H4 (cell line): ENCODE measurements around the gene ZNF597. TPM values are rescaled to one million over a fixed set of nuclear protein-coding genes. Genes with fewer than 3 reads are reported as not detected.

ENCODE experiments used
- DNase-seq: peaks from one replicate; pipeline ENCODE4 v3.0.0-alpha.2; 2015; ENCODE audit warnings: low spot score
- total RNA-seq: library from RNA; depleted of rRNA; stranded (reverse); fragments of >200 nt; shearing (Covaris generic); gene quantifications from 2 replicates; pipeline ENCODE4 v1.2.3, GENCODE V29; 2014; rRNA removed

The ZNF597 gene
- total RNA-seq, 1 experiment from 2014 or later, result 1.1 TPM

GRCh38 chr16:3454631-3455147 is 11.4 kb upstream of the ZNF597 start:
- no peak for DNase-seq

GRCh38 chr16:3454093-3454492 is 10.8 kb upstream of the ZNF597 start:
- DNase-seq, result no peak

- DNase-seq, result peak; percentile 26
Observed at GRCh38 chr16:3444032-3444388, 706 bp upstream of the ZNF597 start.

- DNase-seq, result no peak
Observed at GRCh38 chr16:3439637-3440036, 3.7 kb downstream of the ZNF597 start.

- no peak for DNase-seq
Observed at GRCh38 chr16:3434373-3434772, 8.9 kb downstream of the ZNF597 start.

- no peak for DNase-seq
Observed at GRCh38 chr16:3431779-3432219, 11.5 kb downstream of the ZNF597 start.

- no peak for DNase-seq
Observed at GRCh38 chr16:3413730-3414379, 29.4 kb downstream of the ZNF597 start.

GRCh38 chr16:3408561-3409197 is 34.6 kb downstream of the ZNF597 start:
- no peak for DNase-seq

GRCh38 chr16:3401719-3402397 is 41.4 kb downstream of the ZNF597 start:
- DNase-seq, result no peak

GRCh38 chr16:3400779-3401688 is 42.3 kb downstream of the ZNF597 start, which contains the start of the genes ZNF174 and ZSCAN32:
ZNF174 (plus strand) TSS chr16:3401215; CDS start chr16:3402005, 790 bp downstream.
ZSCAN32 (minus strand) TSS chr16:3401004; CDS start chr16:3397557, 3,447 bp downstream.
- peak; percentile 98 for DNase-seq

GRCh38 chr16:3400446-3400778 is 42.9 kb downstream of the ZNF597 start:
- no peak for DNase-seq

GRCh38 chr16:3389663-3390338 is 53.5 kb downstream of the ZNF597 start:
- no peak for DNase-seq

GRCh38 chr16:3388325-3388724 is 55.0 kb downstream of the ZNF597 start:
- DNase-seq, result no peak

- DNase-seq, result no peak
Observed at GRCh38 chr16:3383045-3383448, 60.3 kb downstream of the ZNF597 start.

Other genes starting within 250 kb of the ZNF597 start
- gene ZNF200, start 208.3 kb downstream of the ZNF597 start, total RNA-seq, result 11.5 and 11.8 TPM in 2 replicates
- 1.2 TPM in 1 of 2 replicates, not detected in the other for gene MEFV, start 186.9 kb downstream of the ZNF597 start, total RNA-seq
- gene ZNF263, start 160.0 kb downstream of the ZNF597 start, total RNA-seq, result 24.4 and 28.8 TPM in 2 replicates
- 4.9 and 5.4 TPM in 2 replicates for gene TIGD7, start 138.1 kb downstream of the ZNF597 start, total RNA-seq
- 21.7 and 23.5 TPM in 2 replicates for gene ZNF75A, start 138.0 kb downstream of the ZNF597 start, total RNA-seq
- gene OR2C1, start 87.6 kb downstream of the ZNF597 start, total RNA-seq, result not detected in 2 replicates
- gene ZSCAN32, start 42.5 kb downstream of the ZNF597 start, total RNA-seq, result 14.6 and 17.6 TPM in 2 replicates
- 9.7 and 11.2 TPM in 2 replicates for gene ZNF174, start 42.3 kb downstream of the ZNF597 start, total RNA-seq
- gene NAA60, start 176 bp upstream of the ZNF597 start, total RNA-seq, result 2.7 and 8.7 TPM in 2 replicates
- gene C16orf90, start 52.0 kb upstream of the ZNF597 start, total RNA-seq, result not detected in 2 replicates
- 13.4 and 18.3 TPM in 2 replicates for gene CLUAP1, start 57.5 kb upstream of the ZNF597 start, total RNA-seq
- gene NLRC3, start 133.9 kb upstream of the ZNF597 start, total RNA-seq, result not detected in 2 replicates
- gene SLX4, start 168.1 kb upstream of the ZNF597 start, total RNA-seq, result 2.0 and 3.3 TPM in 2 replicates
- gene DNASE1, start 211.2 kb upstream of the ZNF597 start, total RNA-seq, result 2.7 and 6.1 TPM in 2 replicates